Activated naive CD8-positive, alpha-beta T cell treated with anti-CD3 and anti-CD28 coated beads, Interleukin-2, amount 10 ng/mL, durations not matched to agents 7 days and 5 days (primary cell): ENCODE results near the gene MBIP. TPM values are rescaled to one million over a fixed set of nuclear protein-coding genes. Genes with fewer than 3 reads are reported as not detected.
A peak's percentile ranks its signal among the peaks of the same experiment; 100 is the strongest.

Experiments
- ATAC-seq: fragments of 150-1000 bp; cut with Tn5 transposase; one replicate; pipeline ENCODE4 v1.10.0; 2021; ENCODE audit warnings: low read depth, moderate library complexity
- POLR2A ChIA-PET: fragments of 350-600 bp; sonication (Branson Sonifier 250); formaldehyde crosslinking; loops from one replicate; lab custom pipeline; 2021; ENCODE audit warnings: antibody characterized with exemption; lab: Charles Lee
- DNase-seq: peaks from one replicate; pipeline ENCODE4 v3.0.0; 2021
- H3K27ac Mint-ChIP-seq: one replicate; pipeline ENCODE4 v1.8.0; 2022; ENCODE audit warnings: mild to moderate bottlenecking, mixed read lengths
- H3K27me3 Mint-ChIP-seq: one replicate; pipeline ENCODE4 v1.8.0; 2022; ENCODE audit warnings: mild to moderate bottlenecking, moderate library complexity, mixed read lengths
- H3K36me3 Mint-ChIP-seq: one replicate; pipeline ENCODE4 v1.8.0; 2021; ENCODE audit warnings: mild to moderate bottlenecking, mixed read lengths
- H3K4me1 Mint-ChIP-seq: one replicate; pipeline ENCODE4 v1.8.0; 2021; ENCODE audit warnings: mixed read lengths
- H3K4me3 Mint-ChIP-seq: one replicate; pipeline ENCODE4 v1.8.0; 2022; ENCODE audit warnings: mild to moderate bottlenecking, moderate library complexity, mixed read lengths
- H3K9me3 Mint-ChIP-seq: one replicate; pipeline ENCODE4 v1.8.0; 2021; ENCODE audit warnings: mixed read lengths
- total RNA-seq, 2 experiments: library from RNA; stranded (reverse); gene quantifications; one replicate each; pipeline ENCODE4 v1.2.3, GENCODE V29; 2021

The MBIP gene
- total RNA-seq, 2 experiments from 2014 or later = 21.1 to 24.5 TPM

DNA sequence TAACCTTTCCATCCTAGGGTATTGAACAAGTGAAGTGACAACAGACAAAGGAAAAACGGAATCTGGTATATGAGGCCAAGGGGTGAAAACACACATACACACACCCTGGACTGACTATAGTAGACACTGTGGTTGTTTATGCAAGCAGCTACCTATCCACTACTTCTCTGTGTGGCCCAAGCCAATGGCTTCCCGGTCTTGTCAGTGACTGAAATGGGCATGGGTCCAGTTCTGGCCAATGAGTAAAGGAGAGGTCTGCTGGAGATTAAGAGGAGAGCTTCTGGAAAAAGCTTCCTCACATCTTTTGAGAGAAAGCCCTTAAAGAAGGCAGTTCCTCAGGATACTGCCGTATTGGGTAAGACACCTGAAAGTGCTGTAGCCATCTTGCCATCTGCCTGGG, 19.3 kb downstream of the MBIP start:
- Mint-ChIP-seq H3K27me3 (no peaks in the 10 kb centered on the region), H3K4me1 (no peaks in the 10 kb centered on the region), H3K4me3 (no peak overlapping the region), H3K36me3 (peaks cover 42% of the 10 kb centered on the region), H3K9me3 (no peaks in the 10 kb centered on the region), H3K27ac (no peak overlapping the region)
- POLR2A ChIA-PET = no interaction called here
- no peak for ATAC-seq
- DNase-seq = no peak

DNA sequence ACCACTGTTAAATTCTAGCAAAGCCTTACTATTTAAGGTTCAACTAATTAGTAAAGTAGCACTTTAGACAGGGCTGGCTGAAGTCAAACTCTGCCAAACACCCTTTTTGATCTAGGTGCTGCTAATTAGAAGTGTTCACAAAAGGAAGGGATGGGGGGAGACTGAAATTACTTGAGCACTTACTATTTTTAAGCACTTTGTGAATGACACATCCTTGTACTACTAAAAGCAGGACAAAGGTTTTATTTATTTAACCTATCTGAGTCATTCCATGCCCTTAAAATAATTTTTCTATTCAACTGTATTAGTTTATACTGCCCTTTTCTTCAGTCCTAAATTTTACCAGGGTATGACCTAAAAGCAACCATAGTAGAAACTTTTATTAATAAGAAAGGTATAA, 20.1 kb downstream of the MBIP start:
- POLR2A ChIA-PET = no interaction called here
- ATAC-seq = no peak
- no peaks in the 10 kb centered on the region for H3K9me3 Mint-ChIP-seq
- H3K27me3 Mint-ChIP-seq = no peaks in the 10 kb centered on the region
- peaks cover 36% of the 10 kb centered on the region for H3K36me3 Mint-ChIP-seq
- H3K4me1 Mint-ChIP-seq = no peaks in the 10 kb centered on the region
- no peak overlapping the region for H3K27ac Mint-ChIP-seq
- no peak overlapping the region for H3K4me3 Mint-ChIP-seq
- DNase-seq = no peak

DNA sequence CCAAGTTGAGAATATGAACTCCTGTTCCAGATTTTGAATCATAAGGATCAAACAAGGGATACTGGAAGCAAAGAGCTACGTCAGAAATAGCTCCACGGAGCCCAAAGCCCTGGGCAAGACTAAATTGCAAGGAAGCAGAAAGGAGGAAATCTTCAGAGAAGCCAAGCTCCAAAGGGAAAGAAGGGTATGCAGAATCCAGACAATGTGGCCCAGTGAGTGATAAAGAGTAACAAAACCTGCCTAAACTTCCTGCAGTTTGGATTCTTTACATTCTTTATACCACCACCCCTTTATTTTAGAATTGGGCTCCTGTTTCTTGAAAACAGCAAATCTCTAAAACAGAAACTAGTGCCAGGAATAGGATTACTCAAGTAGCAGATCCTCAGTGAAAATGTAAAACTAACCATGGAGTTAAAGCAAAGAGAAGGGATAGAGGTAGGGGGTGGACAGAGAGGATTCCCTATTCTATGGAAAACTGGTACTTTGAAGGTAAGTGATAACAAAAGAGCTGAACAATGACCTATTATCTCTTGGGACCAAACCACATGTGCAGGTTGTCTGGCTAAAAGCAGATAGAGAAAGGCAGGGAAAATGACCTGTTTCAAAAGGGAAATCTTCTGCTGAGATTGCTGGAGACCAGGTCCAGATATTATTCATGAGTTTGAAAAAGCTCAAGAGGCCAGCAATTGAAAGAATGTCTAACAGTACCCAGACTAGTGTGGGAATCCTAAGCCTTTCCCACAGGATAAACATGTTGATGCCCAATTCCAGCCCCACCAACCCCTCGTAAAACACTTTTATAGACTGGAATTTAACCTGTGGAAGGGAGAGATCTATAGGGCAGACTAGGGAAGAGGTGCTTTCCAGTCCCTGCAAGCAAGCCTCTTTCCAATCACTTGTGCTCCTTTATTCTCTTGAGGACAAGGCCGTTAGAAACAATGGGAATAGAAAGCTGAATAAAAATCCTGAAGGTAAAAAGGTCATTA, 24.5 kb downstream of the MBIP start:
- H3K36me3 Mint-ChIP-seq = peaks cover 19% of the 10 kb centered on the region
- H3K27me3 Mint-ChIP-seq = no peaks in the 10 kb centered on the region
- POLR2A ChIA-PET = no interaction called here

DNA sequence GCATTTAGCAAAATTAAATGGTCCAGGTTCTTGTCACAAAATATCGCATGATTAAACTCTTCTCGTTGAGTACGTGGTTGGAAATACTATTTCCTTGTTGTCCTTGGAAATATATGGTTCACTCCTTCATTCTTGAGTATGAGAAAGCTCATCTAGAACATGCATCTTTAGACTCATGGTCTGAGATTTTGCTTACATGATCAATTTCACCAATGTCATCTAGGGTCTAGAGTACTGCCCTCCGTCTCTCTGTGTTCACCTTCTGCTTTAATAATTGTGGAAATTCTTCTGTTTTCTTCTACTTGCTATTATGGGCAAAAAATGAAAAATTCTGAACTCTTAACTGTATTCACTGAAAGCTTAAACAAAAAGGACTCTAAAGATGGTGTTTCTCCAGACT, 25.9 kb downstream of the MBIP start:
- no peak for DNase-seq
- peaks cover 19% of the 10 kb centered on the region for H3K36me3 Mint-ChIP-seq
- POLR2A ChIA-PET = no interaction called here
- H3K4me1 Mint-ChIP-seq = no peaks in the 10 kb centered on the region
- H3K27me3 Mint-ChIP-seq = no peaks in the 10 kb centered on the region
- no peak overlapping the region for H3K4me3 Mint-ChIP-seq
- no peaks in the 10 kb centered on the region for H3K9me3 Mint-ChIP-seq
- no peak overlapping the region for H3K27ac Mint-ChIP-seq
- ATAC-seq = no peak

More for the DNA sequence above, 24.5 kb downstream of the MBIP start:
- H3K9me3 Mint-ChIP-seq = no peaks in the 10 kb centered on the region
- H3K4me1 Mint-ChIP-seq = no peaks in the 10 kb centered on the region
- H3K4me3 Mint-ChIP-seq = no peak overlapping the region
- H3K27ac Mint-ChIP-seq = no peak overlapping the region
- no peak for DNase-seq
- ATAC-seq = no peak

DNA sequence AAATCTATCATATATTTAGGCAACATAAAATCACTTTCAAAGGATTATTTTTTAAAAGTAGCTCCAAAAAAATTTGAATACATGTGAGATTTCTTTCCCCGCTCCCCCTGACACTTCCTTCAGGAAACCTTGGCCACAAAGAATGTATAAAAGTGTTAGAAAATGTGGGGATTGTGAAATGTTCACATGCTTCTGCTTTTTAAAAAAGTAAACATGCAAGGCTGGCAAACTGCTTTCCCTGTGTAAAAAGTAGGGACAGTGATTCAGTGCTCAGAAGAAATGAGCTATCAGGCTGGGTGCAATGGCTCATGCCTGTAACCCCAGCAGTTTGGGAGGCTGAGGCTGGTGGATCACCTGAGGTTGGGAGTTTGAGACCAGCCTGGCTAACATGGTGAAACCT, 26.6 kb downstream of the MBIP start:
- Mint-ChIP-seq H3K4me3 (no peak overlapping the region), H3K4me1 (no peaks in the 10 kb centered on the region), H3K36me3 (peaks cover 16% of the 10 kb centered on the region), H3K27me3 (no peaks in the 10 kb centered on the region), H3K27ac (no peak overlapping the region), H3K9me3 (no peaks in the 10 kb centered on the region)
- ATAC-seq = no peak
- DNase-seq = no peak
- POLR2A ChIA-PET = no interaction called here

DNA sequence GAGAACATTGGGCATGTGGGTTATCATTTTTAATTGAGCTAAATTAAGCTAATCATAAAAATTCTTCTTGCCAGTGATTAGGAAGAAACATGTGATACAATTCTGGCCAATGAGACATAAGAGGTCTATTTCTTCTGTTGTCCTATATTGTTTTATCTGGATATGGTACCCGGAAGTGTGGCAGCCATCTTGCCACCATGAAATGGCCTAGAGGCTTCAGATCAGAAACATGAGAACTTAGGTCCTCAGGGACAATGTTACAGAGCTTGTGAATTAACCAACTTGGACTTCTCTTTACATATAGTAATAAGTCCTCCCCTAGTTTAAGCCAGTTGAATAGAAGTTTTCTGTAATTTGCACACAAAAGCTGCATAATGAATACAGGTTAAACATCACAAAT, 30.5 kb downstream of the MBIP start:
- peaks cover 11% of the 10 kb centered on the region for H3K27me3 Mint-ChIP-seq
- H3K36me3 Mint-ChIP-seq = no peaks in the 10 kb centered on the region
- no peak for ATAC-seq
- no peak overlapping the region for H3K27ac Mint-ChIP-seq
- no peaks in the 10 kb centered on the region for H3K9me3 Mint-ChIP-seq
- no peaks in the 10 kb centered on the region for H3K4me1 Mint-ChIP-seq
- POLR2A ChIA-PET = no interaction called here
- no peak overlapping the region for H3K4me3 Mint-ChIP-seq
- DNase-seq = no peak

DNA sequence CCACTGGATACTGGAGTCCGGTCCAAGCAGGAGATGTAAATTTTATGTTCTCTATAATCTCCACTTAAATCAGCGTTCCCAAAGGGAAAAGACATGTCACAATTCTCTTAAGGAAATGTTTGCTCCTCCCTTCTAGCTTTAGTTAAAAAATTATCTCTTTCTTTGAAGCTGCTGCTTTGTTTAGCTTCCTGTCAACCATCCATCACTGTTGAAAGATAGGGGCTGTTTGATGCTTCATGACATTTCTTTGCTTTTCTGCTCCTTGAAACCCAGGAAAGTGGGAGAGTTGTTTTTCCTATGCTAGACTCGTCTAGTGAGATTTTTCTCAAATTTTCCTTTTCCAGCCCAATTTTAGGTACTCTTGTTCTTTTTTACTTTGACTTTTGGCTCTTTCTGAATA, 31.9 kb downstream of the MBIP start:
- Mint-ChIP-seq H3K27me3 (peaks cover 12% of the 10 kb centered on the region), H3K27ac (no peak overlapping the region), H3K36me3 (no peaks in the 10 kb centered on the region), H3K4me1 (no peaks in the 10 kb centered on the region), H3K9me3 (no peaks in the 10 kb centered on the region), H3K4me3 (no peak overlapping the region)
- ATAC-seq (no peak), DNase-seq (no peak)
- POLR2A ChIA-PET = no interaction called here

DNA sequence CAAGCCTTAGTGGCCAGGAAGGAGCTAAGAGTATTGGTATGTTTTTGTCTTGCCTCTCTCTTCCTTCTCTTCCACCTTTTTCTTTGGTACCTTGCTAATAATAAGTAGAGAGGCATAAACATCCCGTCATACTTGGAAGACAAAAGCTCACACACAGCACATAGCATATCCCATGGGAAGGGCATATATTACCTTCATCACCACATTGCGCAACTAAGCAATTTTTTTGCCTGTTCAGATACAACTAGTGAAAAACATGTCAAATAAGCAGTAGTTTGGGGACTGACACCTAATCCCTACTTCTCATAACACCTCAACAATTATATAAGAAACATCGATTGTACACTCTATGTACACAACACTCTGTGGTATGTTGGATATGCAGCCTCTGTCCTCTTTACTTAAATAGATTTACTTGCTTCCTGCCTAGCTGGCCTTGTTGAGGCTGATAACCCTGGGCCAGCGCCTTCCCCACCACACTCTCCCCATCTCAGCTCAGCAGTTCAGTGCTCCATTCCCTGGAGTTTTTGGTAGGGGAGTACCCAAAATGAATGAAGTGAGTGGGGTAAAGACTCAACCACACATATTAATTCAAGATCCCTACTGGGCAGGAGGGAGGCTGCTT, 35.4 kb downstream of the MBIP start:
- ATAC-seq = no peak
- DNase-seq = no peak
- POLR2A ChIA-PET = no interaction called here
- H3K27ac Mint-ChIP-seq = no peak overlapping the region
- H3K27me3 Mint-ChIP-seq = peaks cover 26% of the 10 kb centered on the region
- no peaks in the 10 kb centered on the region for H3K36me3 Mint-ChIP-seq
- peaks cover 2% of the 10 kb centered on the region for H3K4me1 Mint-ChIP-seq
- peaks cover 1% of the 10 kb centered on the region for H3K9me3 Mint-ChIP-seq
- no peak overlapping the region for H3K4me3 Mint-ChIP-seq

DNA sequence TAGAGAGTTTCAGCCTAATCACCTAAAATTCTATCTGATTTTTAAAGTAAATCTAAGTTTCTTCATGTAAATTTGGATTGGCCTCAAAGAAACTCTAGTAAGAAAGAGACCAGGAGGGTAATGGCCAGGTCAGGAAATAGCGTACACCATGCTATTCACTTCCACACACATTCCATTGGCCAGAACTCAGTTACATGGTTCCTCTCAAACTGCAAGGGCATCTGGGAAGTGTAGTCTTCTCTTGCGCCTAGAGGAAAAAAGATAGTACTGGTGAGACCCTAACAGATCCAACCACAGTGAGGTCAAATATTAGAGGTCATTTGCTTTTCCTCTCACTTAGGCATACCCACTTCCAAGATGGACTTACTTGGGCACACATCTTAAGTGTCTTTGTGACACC, 39.1 kb downstream of the MBIP start:
- no peaks in the 10 kb centered on the region for H3K36me3 Mint-ChIP-seq
- peaks cover 1% of the 10 kb centered on the region for H3K9me3 Mint-ChIP-seq
- H3K27me3 Mint-ChIP-seq = peaks cover 34% of the 10 kb centered on the region
- DNase-seq = no peak
- H3K4me1 Mint-ChIP-seq = peaks cover 2% of the 10 kb centered on the region
- POLR2A ChIA-PET = no interaction called here
- no peak overlapping the region for H3K4me3 Mint-ChIP-seq
- H3K27ac Mint-ChIP-seq = no peak overlapping the region
- no peak for ATAC-seq

DNA sequence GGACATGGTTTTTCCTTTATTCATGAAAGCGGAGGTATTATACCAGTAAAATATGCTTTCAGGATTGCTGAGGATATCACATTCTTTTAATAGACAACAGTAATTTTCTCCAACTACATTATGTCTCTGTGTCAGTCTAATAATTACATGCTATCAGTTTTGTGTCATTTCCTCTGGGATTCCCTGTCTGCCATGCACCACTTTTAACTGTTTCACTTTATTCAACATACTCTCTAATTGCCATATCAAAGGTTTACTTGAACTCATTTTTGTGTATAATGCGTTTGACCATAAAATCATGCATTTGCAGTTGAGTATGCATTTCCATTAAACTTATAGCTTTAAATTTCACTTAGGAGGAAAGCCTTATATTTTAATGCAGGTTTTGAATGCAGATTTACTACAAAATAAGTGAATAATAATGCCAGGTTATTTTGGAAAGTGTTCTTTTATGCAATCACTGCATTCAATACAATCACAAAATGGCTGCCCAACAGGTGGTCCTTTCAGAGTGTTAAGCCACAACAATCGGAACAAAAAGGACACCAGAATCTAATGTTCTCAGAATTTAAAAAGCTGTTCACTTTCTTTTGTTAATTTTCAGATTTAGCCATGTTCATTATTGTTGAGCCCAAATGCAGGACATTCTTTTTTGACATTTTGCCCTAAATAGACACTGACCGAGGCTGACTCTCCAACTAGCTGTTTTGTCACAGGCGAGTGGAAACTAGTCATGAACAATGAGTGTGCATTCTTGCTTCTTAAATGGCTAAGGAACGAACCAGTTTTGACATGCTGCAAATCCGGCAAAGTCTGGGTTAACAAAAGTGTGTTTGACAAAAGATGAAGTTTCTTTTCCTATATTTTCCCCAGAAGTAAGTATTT, 40.9 kb downstream of the MBIP start:
- DNase-seq = no peak
- Mint-ChIP-seq H3K9me3 (peaks cover 1% of the 10 kb centered on the region), H3K27me3 (peaks cover 31% of the 10 kb centered on the region), H3K27ac (no peak overlapping the region), H3K36me3 (no peaks in the 10 kb centered on the region), H3K4me3 (no peak overlapping the region), H3K4me1 (peaks cover 2% of the 10 kb centered on the region)
- POLR2A ChIA-PET = no interaction called here
- ATAC-seq = no peak

DNA sequence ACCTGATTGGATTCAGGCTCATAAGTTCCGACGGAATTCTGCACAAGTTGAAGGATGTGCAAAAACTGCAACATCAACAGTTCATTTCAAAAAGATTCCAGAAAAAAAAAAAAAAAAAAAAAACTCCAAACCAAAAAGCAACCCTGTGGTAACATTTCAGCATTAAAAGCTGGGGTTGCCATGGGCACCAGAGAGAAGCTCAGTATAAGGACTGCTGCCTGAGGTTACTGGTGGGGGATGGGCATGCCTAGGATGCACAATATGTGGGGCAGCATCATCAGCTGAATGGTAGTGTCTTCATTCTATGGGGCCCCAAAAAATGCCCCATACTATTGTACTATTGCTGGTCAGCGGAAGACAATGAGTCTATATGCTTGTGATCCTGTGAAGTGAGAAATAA, 44.7 kb downstream of the MBIP start:
- peaks cover 58% of the 10 kb centered on the region for H3K27me3 Mint-ChIP-seq
- no peak overlapping the region for H3K4me3 Mint-ChIP-seq
- H3K36me3 Mint-ChIP-seq = no peaks in the 10 kb centered on the region
- ATAC-seq = no peak
- H3K27ac Mint-ChIP-seq = no peak overlapping the region
- H3K9me3 Mint-ChIP-seq = no peaks in the 10 kb centered on the region
- DNase-seq = no peak
- H3K4me1 Mint-ChIP-seq = peaks cover 9% of the 10 kb centered on the region
- POLR2A ChIA-PET = no interaction called here

DNA sequence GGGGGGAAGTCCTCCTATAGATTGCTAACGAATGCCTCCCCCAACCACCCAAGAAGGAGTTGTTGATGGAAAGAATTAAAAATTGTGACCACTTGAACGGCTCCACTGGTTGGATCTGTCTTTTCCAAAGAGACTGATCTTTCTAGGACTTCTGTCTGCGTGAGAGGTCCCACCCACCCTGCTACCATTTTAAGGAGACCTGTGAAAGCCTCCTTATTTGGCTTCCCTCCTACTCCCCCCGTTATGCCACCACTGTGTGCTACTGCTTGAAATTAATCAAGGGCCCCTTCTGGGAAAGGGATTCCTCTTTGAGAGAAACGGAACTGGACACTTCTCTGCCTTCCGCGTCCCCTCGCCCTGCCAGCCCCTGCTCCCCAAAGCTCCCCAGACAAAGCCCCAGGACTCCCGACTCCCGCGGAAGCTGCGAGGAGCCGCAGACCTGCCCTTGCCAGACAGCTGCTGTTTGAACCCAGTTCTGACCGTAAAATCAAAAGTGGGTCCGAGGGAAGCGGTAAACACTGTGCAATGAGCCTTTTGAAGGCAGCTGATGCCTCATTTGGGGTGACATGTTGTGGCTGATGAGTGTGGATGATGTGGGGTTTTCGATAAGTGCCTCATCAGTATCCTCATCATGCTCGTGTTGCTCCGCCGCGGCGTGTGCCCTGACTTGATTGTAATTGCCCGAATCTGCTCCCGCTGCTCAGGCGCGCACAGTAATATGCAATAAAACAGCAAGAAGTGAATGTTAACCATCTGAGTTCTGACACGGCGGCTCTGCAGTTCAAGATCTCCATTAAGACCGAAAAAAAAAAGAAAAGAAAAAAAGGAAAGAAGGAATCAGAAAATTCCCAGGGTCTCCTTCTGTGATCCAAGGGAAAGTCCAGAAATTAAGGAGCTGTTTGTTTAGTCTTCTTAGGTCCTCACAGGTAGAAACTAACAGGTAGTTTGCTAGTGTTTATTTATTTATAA, 48.2 kb downstream of the MBIP start:
- no peak overlapping the region for H3K27ac Mint-ChIP-seq
- POLR2A ChIA-PET = no interaction called here
- H3K4me1 Mint-ChIP-seq = peaks cover 9% of the 10 kb centered on the region
- ATAC-seq = peak; percentile 39
- peak; percentile 26 for DNase-seq
- H3K36me3 Mint-ChIP-seq = no peaks in the 10 kb centered on the region
- H3K9me3 Mint-ChIP-seq = no peaks in the 10 kb centered on the region
- H3K27me3 Mint-ChIP-seq = peaks cover 67% of the 10 kb centered on the region
- H3K4me3 Mint-ChIP-seq = peak overlapping the region; percentile 77
